A549 (cell line): ENCODE data around the gene GNGT2. TPM values are rescaled to one million over a fixed set of nuclear protein-coding genes. Genes with fewer than 3 reads are reported as not detected.

ENCODE experiments used
- ATAC-seq, 2 experiments: fragments of 200-7000 bp in 1 of 2; fragments of >200 bp in 1 of 2; cut with Nextera tagmentation in 1 of 2; cut with Tn5 transposase in 1 of 2; 3 replicates each; pipeline versions ENCODE4 v1.8.0 to v1.9.1; 2018 to 2020; ENCODE audit warnings: mild to moderate bottlenecking in 1 of 2, moderate library complexity in 1 of 2
- CTCF ChIA-PET: fragments of 300-600 bp; sonication (Branson Sonifier 250); formaldehyde crosslinking; extraction: SDS; loops from one replicate; lab custom pipeline; 2021; ENCODE audit warnings: antibody characterized with exemption, inconsistent platforms; lab: Yijun Ruan, JAX
- POLR2A ChIA-PET: fragments of 350-600 bp; formaldehyde crosslinking; extraction: SDS; loops from one replicate; lab custom pipeline; 2021; ENCODE audit warnings: antibody characterized with exemption, inconsistent platforms; lab: Yijun Ruan, JAX
- DNase-seq, 2 experiments: peaks; one replicate each; pipeline versions ENCODE4 v3.0.0 to v3.0.0-alpha.2; 2011 to 2016; ENCODE audit warnings: low read depth in 1 of 2, low spot score in 1 of 2
- FAIRE-seq: peaks from 2 replicates; lab custom pipeline; 2011; peaks lifted over from hg19 to GRCh38; lab: Jason Lieb, UNC
- H3K27ac ChIP-seq, 2 experiments: fragments of >200 bp; sonication (Bioruptor Twin); formaldehyde crosslinking; 3 replicates each; pipeline ENCODE4 v1.5.1; 2016 to 2017
- H3K4me1 ChIP-seq: fragments of >200 bp; sonication (Bioruptor Twin); formaldehyde crosslinking; 3 replicates; pipeline ENCODE4 v1.6.1; 2016
- H3K4me2 ChIP-seq: fragments of >200 bp; sonication (Bioruptor Twin); formaldehyde crosslinking; 3 replicates; pipeline ENCODE4 v1.6.1; 2016
- H3K4me3 ChIP-seq: fragments of >200 bp; sonication (Bioruptor Twin); formaldehyde crosslinking; 3 replicates; pipeline ENCODE4 v1.5.1; 2016
- H3K9me3 ChIP-seq: fragments of >200 bp; sonication (Bioruptor Twin); formaldehyde crosslinking; 3 replicates; pipeline ENCODE4 v1.6.1; 2016
- BCL3 ChIP-seq: fragments of >200 bp; sonication (Bioruptor Twin); formaldehyde crosslinking; IDR thresholded peaks from 3 replicates; pipeline ENCODE4 v1.6.1; 2016
- CBX2 ChIP-seq: fragments of 200-600 bp; sonication (generic); IDR thresholded peaks from 2 replicates; pipeline ENCODE4 v1.6.1; 2016; ENCODE audit warnings: low read depth, mild to moderate bottlenecking, borderline replicate concordance
- ESRRA ChIP-seq: fragments of 150-350 bp; IDR thresholded peaks from 2 replicates; pipeline ENCODE4 v1.6.1; 2014; ENCODE audit warnings: mild to moderate bottlenecking, low read length, borderline replicate concordance
- FOXS1 ChIP-seq: fragments of 250-450 bp; sonication (Bioruptor Pico); IDR thresholded peaks from 2 replicates; pipeline ENCODE4 v1.5.0; 2020; ENCODE audit warnings: mild to moderate bottlenecking, moderate library complexity
- HOXA7 ChIP-seq: fragments of 250-450 bp; sonication (Bioruptor Pico); IDR thresholded peaks from 2 replicates; pipeline ENCODE4 v1.5.0; 2020; ENCODE audit warnings: mild to moderate bottlenecking, moderate library complexity
- KDM1A ChIP-seq: fragments of 200-600 bp; sonication (generic); IDR thresholded peaks from 2 replicates; pipeline ENCODE4 v1.6.1; 2016; ENCODE audit warnings: low read depth, mild to moderate bottlenecking
- KDM5A ChIP-seq: fragments of 200-600 bp; sonication (generic); IDR thresholded peaks from 2 replicates; pipeline ENCODE4 v1.6.1; 2016; ENCODE audit warnings: antibody characterized with exemption, mild to moderate bottlenecking
- MYC ChIP-seq: IDR thresholded peaks from 2 replicates; pipeline ENCODE4 v1.6.1; 2012; ENCODE audit warnings: mild to moderate bottlenecking, inconsistent platforms, low read length, improper control_type of control experiment, borderline replicate concordance
- NFE2L2 ChIP-seq: fragments of 150-350 bp; conservative IDR thresholded peaks from 2 replicates; pipeline ENCODE4 v1.6.1; 2014; ENCODE audit warnings: low read length
- NPAS2 ChIP-seq: fragments of 250-450 bp; sonication (Bioruptor Pico); IDR thresholded peaks from 2 replicates; pipeline ENCODE4 v1.8.0; 2022; ENCODE audit warnings: mild to moderate bottlenecking, moderate library complexity, borderline replicate concordance
- NR3C1 ChIP-seq: fragments of >200 bp; sonication (Bioruptor Twin); formaldehyde crosslinking; IDR thresholded peaks from 3 replicates; pipeline ENCODE4 v1.6.1; 2017
- POLR2A ChIP-seq: IDR thresholded peaks from 2 replicates; pipeline ENCODE4 v1.6.1; 2012; ENCODE audit warnings: mild to moderate bottlenecking, low read length
- RARB ChIP-seq: fragments of 250-450 bp; sonication (Bioruptor Pico); IDR thresholded peaks from 2 replicates; pipeline ENCODE4 v1.8.0; 2021; ENCODE audit warnings: mild to moderate bottlenecking, moderate library complexity
- RCOR1 ChIP-seq: fragments of 150-350 bp; IDR thresholded peaks from 2 replicates; pipeline ENCODE4 v1.6.1; 2014; ENCODE audit warnings: antibody characterized with exemption, low read length, low read depth
- RNF2 ChIP-seq: fragments of 200-600 bp; sonication (generic); IDR thresholded peaks from 2 replicates; pipeline ENCODE4 v1.6.1; 2016; ENCODE audit warnings: low read depth, mild to moderate bottlenecking, antibody characterized with exemption, moderate library complexity, borderline replicate concordance
- SMC3 ChIP-seq: fragments of >200 bp; sonication (Bioruptor Twin); formaldehyde crosslinking; IDR thresholded peaks from 3 replicates; pipeline ENCODE4 v1.6.1; 2018; ENCODE audit warnings: inconsistent platforms
- TFCP2L1 ChIP-seq: fragments of 250-450 bp; sonication (Bioruptor Pico); IDR thresholded peaks from 2 replicates; pipeline ENCODE4 v1.5.0; 2021; ENCODE audit warnings: mild to moderate bottlenecking
- ZFP36 ChIP-seq: fragments of 450-650 bp; IDR thresholded peaks from 2 replicates; pipeline ENCODE4 v1.6.1; 2014; ENCODE audit warnings: borderline replicate concordance; ENCODE audit not compliant: partially characterized antibody
- WGBS: methylation state at CpG from one replicate; pipeline ENCODE4 v1.1.6; 2017; ENCODE audit errors: missing lambda C conversion rate; 5-methylcytosine and 5-hydroxymethylcytosine counted together
- polyA plus RNA-seq, 4 experiments: library from polyadenylated mRNA; depleted of rRNA in 3 of 4; stranded (reverse); fragments of >200 nt; fragmentation: RNase III in 1 of 4; extraction: RNeasy Plus Mini Kit Qiagen cat#74134 plus additional on column Dnase treatment in 1 of 4; gene quantifications; 2 replicates in 3 of 4; 3 replicates in 1 of 4; pipeline ENCODE4 v1.2.3, GENCODE V29; 2011 to 2017
- TF ChIP-seq, protein P1 (sequence below): IDR thresholded peaks from 2 replicates; pipeline ENCODE4 v1.6.1; 2012; ENCODE audit warnings: low read depth, borderline replicate concordance
- TF ChIP-seq, protein P2 (sequence below): IDR thresholded peaks from 2 replicates; pipeline ENCODE4 v1.6.1; 2012
- TF ChIP-seq, protein P3 (sequence below): fragments of >200 bp; sonication (Bioruptor Twin); formaldehyde crosslinking; IDR thresholded peaks from 2 replicates; pipeline ENCODE4 v1.6.1; 2016
- TF ChIP-seq, protein P4 (sequence below): fragments of 250-450 bp; sonication (Bioruptor Pico); IDR thresholded peaks from 2 replicates; pipeline ENCODE4 v1.5.0; 2021; ENCODE audit warnings: mild to moderate bottlenecking, moderate library complexity, borderline replicate concordance
- TF ChIP-seq, protein P5 (sequence below): IDR thresholded peaks from 2 replicates; pipeline ENCODE4 v1.6.1; 2012

Gene GNGT2
- polyA plus RNA-seq, 2 of the 4 experiments (the other 2 are of a cell fraction) = 0.31 TPM; not detected in 1

GRCh38 chr17:49247944-49248343 is 37.6 kb upstream of the GNGT2 start:
- 77% methylated on average over 7 of the region's 7 CpGs for WGBS
- Histone ChIP-seq H3K4me2 (no peak overlapping the region), H3K9me3 (no peaks in the 10 kb centered on the region), H3K4me3 (no peak overlapping the region), H3K4me1 (peaks cover 20% of the 10 kb centered on the region), H3K27ac (no peak overlapping the region)
- FAIRE-seq (no peak), ATAC-seq (no peak), DNase-seq (no peak)
- ChIA-PET POLR2A (no interaction called here), CTCF (interaction anchor here (0.6 to 2.5 kb wide), 6 partner anchors 12 to 301 kb away, joined by 3 to 11 read pairs (median 6); no protein-coding TSS in a partner anchor)
- TF ChIP-seq ESRRA (no peak), NR3C1 (no peak), KDM5A (no peak), FOXS1 (no peak), HOXA7 (CRISPR knock-in tag) (no peak), TFCP2L1 (no peak), RCOR1 (no peak), NPAS2 (no peak), MYC (no peak)
- TF ChIP-seq, protein P1, sequence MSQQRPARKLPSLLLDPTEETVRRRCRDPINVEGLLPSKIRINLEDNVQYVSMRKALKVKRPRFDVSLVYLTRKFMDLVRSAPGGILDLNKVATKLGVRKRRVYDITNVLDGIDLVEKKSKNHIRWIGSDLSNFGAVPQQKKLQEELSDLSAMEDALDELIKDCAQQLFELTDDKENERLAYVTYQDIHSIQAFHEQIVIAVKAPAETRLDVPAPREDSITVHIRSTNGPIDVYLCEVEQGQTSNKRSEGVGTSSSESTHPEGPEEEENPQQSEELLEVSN = no peak
- TF ChIP-seq, protein P2, sequence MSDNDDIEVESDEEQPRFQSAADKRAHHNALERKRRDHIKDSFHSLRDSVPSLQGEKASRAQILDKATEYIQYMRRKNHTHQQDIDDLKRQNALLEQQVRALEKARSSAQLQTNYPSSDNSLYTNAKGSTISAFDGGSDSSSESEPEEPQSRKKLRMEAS = no peak

DNA sequence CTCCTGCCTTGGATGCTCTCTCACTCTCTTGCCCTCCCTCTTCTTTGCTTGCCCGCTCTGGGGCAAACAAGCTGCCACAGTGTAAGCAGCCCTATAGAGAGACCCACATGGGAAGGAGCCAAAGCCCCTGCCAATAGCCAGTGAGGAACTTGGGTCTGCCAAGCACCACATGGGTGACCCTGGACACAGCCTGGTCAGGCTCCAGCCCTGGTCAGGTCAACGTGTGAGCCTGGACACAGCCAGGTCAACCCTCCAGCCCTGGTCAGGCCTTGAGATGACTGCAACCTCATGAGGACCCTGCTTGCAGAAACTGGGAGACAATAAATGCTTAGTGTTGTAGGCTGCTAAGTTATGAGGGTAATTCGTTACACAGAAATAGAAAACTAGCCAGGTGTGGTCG is 34.5 kb upstream of the GNGT2 start:
- FAIRE-seq = no peak
- TF ChIP-seq POLR2A = no peak
- no peak for TF ChIP-seq KDM1A
- TF ChIP-seq NPAS2 = no peak
- TF ChIP-seq, protein P3, sequence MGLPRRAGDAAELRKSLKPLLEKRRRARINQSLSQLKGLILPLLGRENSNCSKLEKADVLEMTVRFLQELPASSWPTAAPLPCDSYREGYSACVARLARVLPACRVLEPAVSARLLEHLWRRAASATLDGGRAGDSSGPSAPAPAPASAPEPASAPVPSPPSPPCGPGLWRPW = no peak
- CTCF ChIA-PET = interaction anchor here (0.6 to 1.1 kb wide), 3 partner anchors 18 to 74 kb away, joined by 3 read pairs; no protein-coding TSS in a partner anchor
- 76% methylated on average over 4 of the region's 4 CpGs for WGBS
- Histone ChIP-seq H3K9me3 (no peaks in the 10 kb centered on the region), H3K27ac (no peak overlapping the region), H3K4me1 (peaks cover 8% of the 10 kb centered on the region), H3K4me2 (no peak overlapping the region), H3K4me3 (no peak overlapping the region)
- no peak for ATAC-seq
- DNase-seq = no peak
- POLR2A ChIA-PET = no interaction called here

GRCh38 chr17:49242813-49243212 is 32.4 kb upstream of the GNGT2 start:
- WGBS = 77% methylated on average over 5 of the region's 5 CpGs

More at GRCh38 chr17:49242813-49243212, 32.4 kb upstream of the GNGT2 start:
- no peak for DNase-seq
- H3K9me3 ChIP-seq = no peaks in the 10 kb centered on the region
- no peak for ATAC-seq
- ChIA-PET POLR2A (no interaction called here), CTCF (interaction anchor here (0.7 to 4.8 kb wide), 4 partner anchors 16 to 158 kb away, joined by 3 to 48 read pairs (median 3); no protein-coding TSS in a partner anchor)
- no peak overlapping the region for H3K4me2 ChIP-seq
- H3K27ac ChIP-seq = no peak overlapping the region
- H3K4me3 ChIP-seq = no peak overlapping the region
- FAIRE-seq = no peak
- no peaks in the 10 kb centered on the region for H3K4me1 ChIP-seq
- TF ChIP-seq NFE2L2 (no peak), ZFP36 (no peak), RARB (no peak), TFCP2L1 (no peak), NR3C1 (no peak), CBX2 (no peak), RNF2 (no peak), BCL3 (no peak), SMC3 (no peak), MYC (no peak), HOXA7 (CRISPR knock-in tag) (no peak)
- TF ChIP-seq, protein P4, sequence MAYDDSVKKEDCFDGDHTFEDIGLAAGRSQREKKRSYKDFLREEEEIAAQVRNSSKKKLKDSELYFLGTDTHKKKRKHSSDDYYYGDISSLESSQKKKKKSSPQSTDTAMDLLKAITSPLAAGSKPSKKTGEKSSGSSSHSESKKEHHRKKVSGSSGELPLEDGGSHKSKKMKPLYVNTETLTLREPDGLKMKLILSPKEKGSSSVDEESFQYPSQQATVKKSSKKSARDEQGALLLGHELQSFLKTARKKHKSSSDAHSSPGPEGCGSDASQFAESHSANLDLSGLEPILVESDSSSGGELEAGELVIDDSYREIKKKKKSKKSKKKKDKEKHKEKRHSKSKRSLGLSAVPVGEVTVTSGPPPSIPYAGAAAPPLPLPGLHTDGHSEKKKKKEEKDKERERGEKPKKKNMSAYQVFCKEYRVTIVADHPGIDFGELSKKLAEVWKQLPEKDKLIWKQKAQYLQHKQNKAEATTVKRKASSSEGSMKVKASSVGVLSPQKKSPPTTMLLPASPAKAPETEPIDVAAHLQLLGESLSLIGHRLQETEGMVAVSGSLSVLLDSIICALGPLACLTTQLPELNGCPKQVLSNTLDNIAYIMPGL (CRISPR knock-in tag) = no peak
- TF ChIP-seq, protein P5, sequence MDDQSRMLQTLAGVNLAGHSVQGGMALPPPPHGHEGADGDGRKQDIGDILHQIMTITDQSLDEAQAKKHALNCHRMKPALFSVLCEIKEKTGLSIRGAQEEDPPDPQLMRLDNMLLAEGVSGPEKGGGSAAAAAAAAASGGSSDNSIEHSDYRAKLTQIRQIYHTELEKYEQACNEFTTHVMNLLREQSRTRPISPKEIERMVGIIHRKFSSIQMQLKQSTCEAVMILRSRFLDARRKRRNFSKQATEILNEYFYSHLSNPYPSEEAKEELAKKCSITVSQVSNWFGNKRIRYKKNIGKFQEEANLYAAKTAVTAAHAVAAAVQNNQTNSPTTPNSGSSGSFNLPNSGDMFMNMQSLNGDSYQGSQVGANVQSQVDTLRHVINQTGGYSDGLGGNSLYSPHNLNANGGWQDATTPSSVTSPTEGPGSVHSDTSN = no peak
